ENCODE data around the gene NAT8L.

NAT8L gene

GRCh38 chr4:2044542-2045517 lies 14.3 kb upstream of the NAT8L start:
- no peak for DNase-seq (ENCODE audit: insufficient read length, low spot score)

GRCh38 chr4:2045518-2045951 lies 13.6 kb upstream of the NAT8L start:
- no peak for DNase-seq (ENCODE audit: insufficient read length, low spot score)
- FAIRE-seq, result no peak

More at GRCh38 chr4:2044542-2045517, 14.3 kb upstream of the NAT8L start:
- no peak for FAIRE-seq

GRCh38 chr4:2046031-2046961 lies 12.8 kb upstream of the NAT8L start:
- no peak for FAIRE-seq
- no peak for DNase-seq (ENCODE audit: insufficient read length, low spot score)

DNA sequence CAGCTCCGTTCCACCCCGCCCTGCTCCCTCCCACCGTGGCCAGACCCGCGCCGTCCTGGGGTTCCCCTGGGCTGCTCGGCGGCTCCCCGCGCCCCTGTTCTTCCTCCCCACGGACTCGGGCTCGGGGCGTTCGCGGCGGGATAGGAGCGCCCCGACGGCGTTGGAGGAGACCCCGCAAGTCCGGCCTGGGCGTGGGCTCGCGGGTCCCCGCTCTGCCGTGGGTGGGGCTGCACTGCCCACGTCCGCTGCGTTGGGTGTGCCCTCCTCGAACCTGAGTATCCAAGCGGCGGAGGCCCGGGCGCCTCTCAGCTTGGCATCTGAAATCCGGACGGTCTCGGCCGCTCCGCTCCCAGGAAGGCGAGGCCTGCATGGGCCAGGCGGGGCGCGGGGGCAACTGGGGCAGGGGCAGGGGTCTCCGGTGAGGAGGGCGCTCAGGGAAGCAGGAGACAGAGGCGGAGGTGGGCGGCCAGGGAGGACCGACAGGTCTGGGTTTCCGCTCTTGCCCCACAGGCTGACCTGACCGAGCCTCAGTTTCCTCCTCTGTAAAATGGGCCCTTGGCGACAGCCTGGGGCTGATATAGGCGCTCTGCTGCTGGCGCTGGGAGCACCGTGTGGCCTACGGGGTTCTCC lies 12.0 kb upstream of the NAT8L start:
- no peak for FAIRE-seq
- DNase-seq (ENCODE audit: insufficient read length, low spot score), result no peak

GRCh38 chr4:2047781-2048581 lies 11.1 kb upstream of the NAT8L start:
- no peak for FAIRE-seq
- DNase-seq (ENCODE audit: insufficient read length, low spot score), result no peak

DNA sequence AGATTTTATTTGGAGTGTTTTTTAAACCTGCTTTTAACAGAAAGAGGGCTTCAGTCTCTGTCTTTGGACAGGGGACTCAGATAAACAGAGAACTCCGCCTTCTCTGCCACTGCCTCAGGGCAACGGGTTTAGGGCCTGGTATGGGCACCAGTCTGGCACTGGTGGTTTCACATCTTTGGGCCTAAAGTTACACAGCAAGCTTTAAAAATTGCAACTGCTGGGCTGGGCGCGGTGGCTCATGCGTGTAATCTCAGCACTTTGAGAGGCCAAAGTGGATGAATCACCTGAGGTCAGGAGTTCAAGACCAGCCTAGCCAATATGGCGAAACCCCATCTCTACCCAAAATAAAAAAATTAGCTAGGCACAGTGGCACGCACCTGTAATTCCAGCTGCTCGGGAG lies 10.3 kb upstream of the NAT8L start:
- no peak for DNase-seq (ENCODE audit: insufficient read length, low spot score)
- no peak for FAIRE-seq

GRCh38 chr4:2049381-2049780 lies 9.7 kb upstream of the NAT8L start:
- no peak for FAIRE-seq
- no peak for DNase-seq (ENCODE audit: insufficient read length, low spot score)

- FAIRE-seq (no peak), DNase-seq (ENCODE audit: insufficient read length, low spot score) (no peak)
Observed at GRCh38 chr4:2049811-2050210, 9.3 kb upstream of the NAT8L start.

GRCh38 chr4:2051086-2051485 lies 8.0 kb upstream of the NAT8L start:
- no peak for FAIRE-seq
- DNase-seq (ENCODE audit: insufficient read length, low spot score), result no peak

- DNase-seq (ENCODE audit: insufficient read length, low spot score), result no peak
- no peak for FAIRE-seq
Observed at GRCh38 chr4:2054217-2054616, 4.9 kb upstream of the NAT8L start.

DNA sequence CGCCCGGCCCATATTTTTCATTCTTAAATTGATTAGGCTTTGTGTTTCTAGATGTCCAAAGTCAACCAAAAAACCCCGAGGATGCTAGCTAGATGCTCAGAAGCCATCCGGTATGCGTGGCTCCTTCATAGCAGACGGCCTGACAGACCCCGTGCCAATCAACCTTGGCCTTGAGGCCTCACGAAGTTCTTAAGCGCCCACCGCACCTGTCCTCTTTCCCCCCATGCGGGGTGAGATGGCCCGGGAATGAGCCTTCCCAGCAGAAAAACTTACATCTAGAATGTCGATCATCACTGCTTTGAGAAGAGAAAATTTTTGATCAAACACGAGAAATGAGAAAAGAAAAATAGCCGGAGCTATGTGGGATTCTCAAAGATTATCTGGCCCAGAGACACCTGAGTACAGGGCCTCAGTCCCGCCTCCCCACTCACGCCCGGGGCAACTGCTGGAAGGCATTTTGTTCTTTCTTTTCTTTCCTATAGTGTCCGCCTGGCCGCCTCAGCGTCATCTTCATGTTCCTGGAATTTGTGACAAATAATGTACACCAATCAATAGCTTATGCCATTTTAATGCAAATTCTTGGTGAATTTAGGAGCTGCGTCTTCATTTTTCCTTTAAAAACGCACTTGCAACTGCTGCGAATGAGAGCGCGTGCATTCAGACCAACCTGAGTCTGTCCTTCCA lies 1.6 kb upstream of the NAT8L start:
- DNase-seq (ENCODE audit: insufficient read length, low spot score) (no peak), FAIRE-seq (no peak)

- FAIRE-seq (no peak), DNase-seq (ENCODE audit: insufficient read length, low spot score) (no peak)
Observed at GRCh38 chr4:2058264-2059045, 672 bp upstream of the NAT8L start.

GRCh38 chr4:2059726-2060602 lies 837 bp downstream of the NAT8L start:
- DNase-seq (ENCODE audit: insufficient read length, low spot score) (no peak), FAIRE-seq (no peak)

GRCh38 chr4:2060611-2061185 lies 1.6 kb downstream of the NAT8L start:
- DNase-seq (ENCODE audit: insufficient read length, low spot score) (no peak), FAIRE-seq (no peak)

GRCh38 chr4:2061186-2062131 lies 2.3 kb downstream of the NAT8L start:
- DNase-seq (ENCODE audit: insufficient read length, low spot score) (no peak), FAIRE-seq (no peak)

DNA sequence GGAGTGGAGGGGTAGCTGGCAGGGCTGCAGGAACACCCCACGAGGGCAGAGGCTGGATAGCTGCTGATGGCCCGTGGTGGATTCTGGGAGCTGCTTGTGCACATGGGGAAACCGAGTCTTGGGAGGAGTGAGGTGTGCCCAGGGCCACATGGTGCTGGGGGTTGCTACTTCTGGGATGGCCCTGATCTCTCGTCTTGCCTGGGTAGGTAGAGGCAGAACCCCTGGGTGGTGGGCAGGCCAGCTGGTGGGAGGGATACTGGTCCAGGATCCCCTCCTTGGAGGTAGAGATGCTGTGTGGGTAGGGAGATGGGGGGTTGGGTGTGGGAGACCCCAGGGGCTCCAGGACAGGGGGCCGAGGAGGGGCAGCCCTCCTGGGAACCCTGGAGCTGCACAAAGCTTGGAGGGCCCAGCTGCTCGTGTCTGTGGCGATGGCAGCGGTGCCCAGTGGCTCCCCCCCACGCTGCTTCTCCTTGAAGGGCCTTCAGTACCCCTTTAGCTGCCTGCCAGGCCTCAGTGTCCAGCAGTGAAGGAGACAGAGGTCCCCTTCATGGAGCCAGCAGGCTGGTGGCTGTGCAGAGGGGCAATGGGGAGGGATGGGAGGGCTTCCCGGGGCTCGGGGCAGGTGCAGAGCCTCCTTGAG lies 3.2 kb downstream of the NAT8L start:
- FAIRE-seq (no peak), DNase-seq (ENCODE audit: insufficient read length, low spot score) (no peak)

Data from GM19239 (cell line).